OCI-LY7 (cell line): ENCODE results near the gene CFHR5. TPM values are rescaled to one million over a fixed set of nuclear protein-coding genes. Genes with fewer than 3 reads are reported as not detected.

Source experiments
- BruUV-seq: library from RNA; stranded (reverse); fragments of 400-500 nt; replicated peaks from 2 replicates; lab custom pipeline; 2021; lab: Mats Ljungman, UMichigan
- CTCF ChIA-PET: fragments of 300-600 bp; sonication (Branson Sonifier 250); formaldehyde crosslinking; loops from one replicate; lab custom pipeline; 2022; ENCODE audit warnings: antibody characterized with exemption; ENCODE audit not compliant: unreplicated experiment; lab: Charles Lee
- POLR2A ChIA-PET: fragments of 300-600 bp; sonication (Branson Sonifier 250); formaldehyde crosslinking; loops from one replicate; lab custom pipeline; 2022; ENCODE audit warnings: antibody characterized with exemption; lab: Charles Lee
- DNase-seq: peaks from one replicate; pipeline ENCODE4 v3.0.0-alpha.2; 2015; ENCODE audit warnings: low spot score
- H2AFZ ChIP-seq: fragments of 200-600 bp; sonication (generic), shearing (Covaris generic); 2 replicates; pipeline ENCODE4 v1.6.1; 2014; ENCODE audit warnings: mild to moderate bottlenecking, antibody characterized with exemption, low read length, moderate library complexity
- H3K27ac ChIP-seq: fragments of 200-600 bp; sonication (generic); 2 replicates; pipeline ENCODE4 v1.5.1; 2014; ENCODE audit warnings: mixed run types, low read depth, mild to moderate bottlenecking, moderate library complexity, low read length, inconsistent platforms; ENCODE audit not compliant: poor library complexity, severe bottlenecking
- H3K36me3 ChIP-seq: fragments of 200-600 bp; sonication (generic); 2 replicates; pipeline ENCODE4 v1.6.1; 2014; ENCODE audit warnings: mild to moderate bottlenecking, antibody characterized with exemption, low read length, moderate library complexity, mixed read lengths; ENCODE audit not compliant: insufficient read depth
- H3K4me1 ChIP-seq: fragments of 200-600 bp; sonication (generic); 2 replicates; pipeline ENCODE4 v1.5.1; 2014; ENCODE audit warnings: mild to moderate bottlenecking, low read length; ENCODE audit not compliant: insufficient read depth, poor library complexity, severe bottlenecking
- H3K4me2 ChIP-seq: fragments of 200-600 bp; sonication (generic); 2 replicates; pipeline ENCODE4 v1.6.1; 2014; ENCODE audit warnings: mild to moderate bottlenecking, low read length
- H3K4me3 ChIP-seq: fragments of 200-600 bp; sonication (generic); 2 replicates; pipeline ENCODE4 v1.5.1; 2014; ENCODE audit warnings: mild to moderate bottlenecking, low read depth, low read length; ENCODE audit not compliant: poor library complexity, severe bottlenecking
- H3K79me2 ChIP-seq: fragments of 200-600 bp; sonication (generic); 2 replicates; pipeline ENCODE4 v1.6.1; 2016; ENCODE audit warnings: low read depth, mild to moderate bottlenecking, low read length, moderate library complexity, mixed read lengths; ENCODE audit not compliant: insufficient read depth
- H3K9me2 ChIP-seq: fragments of 200-600 bp; sonication (generic); 2 replicates; pipeline ENCODE4 v1.6.1; 2016; ENCODE audit warnings: mild to moderate bottlenecking, low read length, mixed read lengths; ENCODE audit not compliant: insufficient read depth
- H3K9me3 ChIP-seq: fragments of 200-600 bp; sonication (generic); 2 replicates; pipeline ENCODE4 v1.6.1; 2014; ENCODE audit warnings: mild to moderate bottlenecking, mixed run types, low read length, mixed read lengths
- H4K20me1 ChIP-seq: fragments of 200-600 bp; sonication (generic); 2 replicates; pipeline ENCODE4 v1.6.1; 2014; ENCODE audit warnings: mild to moderate bottlenecking, antibody characterized with exemption, low read length, moderate library complexity, mixed read lengths; ENCODE audit not compliant: insufficient read depth
- CTCF ChIP-seq: fragments of 200-600 bp; sonication (generic); conservative IDR thresholded peaks from 2 replicates; pipeline ENCODE4 v1.5.1; 2014; ENCODE audit warnings: mild to moderate bottlenecking, antibody characterized with exemption, low read length, moderate library complexity, mixed read lengths
- EZH2phosphoT487 ChIP-seq: fragments of 200-600 bp; sonication (generic); IDR thresholded peaks from 2 replicates; pipeline ENCODE4 v1.6.1; 2018; ENCODE audit warnings: low read depth, borderline replicate concordance, mild to moderate bottlenecking, mixed run types, antibody characterized with exemption, low read length, moderate library complexity, mixed read lengths
- intact Hi-C: fragments of 100-400 bp; cut with micrococcal nuclease; formaldehyde crosslinking; loops from one replicate; pipeline ENCODE4 v1.10.0; 2022; ENCODE audit not compliant: unreplicated experiment
- total RNA-seq, 2 experiments: library from RNA; depleted of rRNA in 1 of 2; stranded (reverse); fragments of >200 nt in 1 of 2; shearing (Covaris generic) in 1 of 2; gene quantifications; 2 replicates each; pipeline ENCODE4 v1.2.3, GENCODE V29; 2014 to 2022

CFHR5 gene
- total RNA-seq, 2 experiments from 2014 or later: not detected

- no peak overlapping the region for H2AFZ ChIP-seq
- H3K4me3 ChIP-seq: no peak overlapping the region
- H4K20me1 ChIP-seq: no peaks in the 10 kb centered on the region
- no peak for DNase-seq
- no peaks in the 10 kb centered on the region for H3K9me3 ChIP-seq
- ChIA-PET POLR2A (interaction anchor here (0.9 to 1.1 kb wide), 2 partner anchors 9 to 11 kb away, joined by 3 read pairs; no protein-coding TSS in a partner anchor), CTCF (no interaction called here)
- intact Hi-C loops: no loop called here
- no TSS peak for BruUV-seq
- H3K79me2 ChIP-seq: no peaks in the 10 kb centered on the region
- H3K27ac ChIP-seq: no peak overlapping the region
- no peaks in the 10 kb centered on the region for H3K4me1 ChIP-seq
- H3K9me2 ChIP-seq: no peaks in the 10 kb centered on the region; the same call in 1 of the 2 replicates
- no peak overlapping the region for H3K4me2 ChIP-seq
- no peak for TF ChIP-seq EZH2phosphoT487
- TF ChIP-seq CTCF: no peak
- H3K36me3 ChIP-seq: no peaks in the 10 kb centered on the region
Measured at GRCh38 chr1:196960854-196961253, 16.5 kb upstream of the CFHR5 start.

GRCh38 chr1:196970182-196970581 lies 7.2 kb upstream of the CFHR5 start:
- ChIA-PET CTCF (no interaction called here), POLR2A (interaction anchor here (0.6 to 0.8 kb wide), 3 partner anchors 9 to 441 kb away, joined by 3 to 4 read pairs (median 3); no protein-coding TSS in a partner anchor)
- H3K79me2 ChIP-seq: no peaks in the 10 kb centered on the region
- H3K9me3 ChIP-seq: no peaks in the 10 kb centered on the region
- H2AFZ ChIP-seq: no peak overlapping the region
- H3K4me2 ChIP-seq: no peak overlapping the region
- no peak overlapping the region for H3K27ac ChIP-seq
- H3K9me2 ChIP-seq: no peaks in the 10 kb centered on the region
- H3K4me1 ChIP-seq: no peaks in the 10 kb centered on the region
- intact Hi-C loops: no loop called here
- H4K20me1 ChIP-seq: no peaks in the 10 kb centered on the region
- TF ChIP-seq EZH2phosphoT487: no peak
- no peak for TF ChIP-seq CTCF
- no TSS peak for BruUV-seq
- no peaks in the 10 kb centered on the region for H3K36me3 ChIP-seq
- no peak for DNase-seq
- H3K4me3 ChIP-seq: no peak overlapping the region

- no peaks in the 10 kb centered on the region for H3K4me1 ChIP-seq
- POLR2A ChIA-PET: no interaction called here
- TF ChIP-seq CTCF (no peak), EZH2phosphoT487 (no peak)
- no peak overlapping the region for H2AFZ ChIP-seq
- H3K9me2 ChIP-seq: no peaks in the 10 kb centered on the region
- H3K79me2 ChIP-seq: no peaks in the 10 kb centered on the region
- H3K9me3 ChIP-seq: no peaks in the 10 kb centered on the region
- intact Hi-C loops: no loop called here
- no peak overlapping the region for H3K27ac ChIP-seq
- H3K4me2 ChIP-seq: no peak overlapping the region
- no peak overlapping the region for H3K4me3 ChIP-seq
- CTCF ChIA-PET: no interaction called here
- DNase-seq: no peak
- no peaks in the 10 kb centered on the region for H3K36me3 ChIP-seq
- no peaks in the 10 kb centered on the region for H4K20me1 ChIP-seq
- no TSS peak for BruUV-seq
Measured at GRCh38 chr1:196976278-196976677, 1.1 kb upstream of the CFHR5 start.
